Sigmoid colon (tissue), 4 donors: ENCODE data around the gene KREMEN1.

Experiments used
- CTCF ChIP-seq, 4 experiments: fragments of 450-650 bp in 3 of 4; fragments of 200-600 bp in 1 of 4; IDR thresholded peaks; one replicate each; pipeline ENCODE4 v1.5.1; 2016 to 2019; ENCODE audit warnings: antibody characterized with exemption in 4 of 4, mild to moderate bottlenecking in 3 of 4, moderate library complexity in 2 of 4
- EP300 ChIP-seq, 4 donors: sonication (generic); formaldehyde crosslinking; IDR thresholded peaks; one replicate each; pipeline ENCODE4 v1.6.1; 2017; ENCODE audit warnings: antibody characterized with exemption in 4 of 4

GRCh38 chr22:29187831-29188230 is 115.0 kb downstream of the KREMEN1 start:
- TF ChIP-seq CTCF (IDR thresholded peaks at IDR 0.05) (no peak), EP300 (IDR thresholded peaks at IDR 0.05) (no peak)
